HL-60/S4 treated with phorbol 12-myristate 13-acetate at 8.2 ng/mL for 4 days and 3 days (cell line): Measurements from ENCODE around the gene ZBTB39.

ENCODE experiments used
- in situ Hi-C: fragments of 300-500 bp; cut with MboI; formaldehyde crosslinking; loops from 2 replicates; pipeline ENCODE4 v1.15.0; 2022; ENCODE audit warnings: low sequenced_read_pairs

ZBTB39 gene

DNA sequence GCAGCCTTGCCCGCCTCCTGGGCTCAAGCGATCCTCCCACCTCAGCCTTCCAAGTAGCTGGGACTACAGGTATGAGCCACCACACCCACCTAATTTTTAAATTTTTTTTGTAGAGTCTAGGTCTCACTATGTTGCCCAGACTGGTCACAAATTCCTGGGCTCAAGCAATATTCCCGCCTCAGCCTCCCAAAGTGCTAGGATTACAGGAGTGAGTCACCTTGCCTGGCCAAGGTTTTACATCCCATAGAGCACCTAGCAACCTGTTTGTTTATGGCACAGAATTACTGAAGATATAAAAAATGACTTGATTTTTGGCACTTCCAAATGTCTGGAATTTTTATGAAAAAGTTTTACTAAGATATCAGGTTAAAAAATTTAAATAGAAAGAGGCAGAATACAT, 27.1 kb upstream of the ZBTB39 start:
- in situ Hi-C loops: no loop called here

DNA sequence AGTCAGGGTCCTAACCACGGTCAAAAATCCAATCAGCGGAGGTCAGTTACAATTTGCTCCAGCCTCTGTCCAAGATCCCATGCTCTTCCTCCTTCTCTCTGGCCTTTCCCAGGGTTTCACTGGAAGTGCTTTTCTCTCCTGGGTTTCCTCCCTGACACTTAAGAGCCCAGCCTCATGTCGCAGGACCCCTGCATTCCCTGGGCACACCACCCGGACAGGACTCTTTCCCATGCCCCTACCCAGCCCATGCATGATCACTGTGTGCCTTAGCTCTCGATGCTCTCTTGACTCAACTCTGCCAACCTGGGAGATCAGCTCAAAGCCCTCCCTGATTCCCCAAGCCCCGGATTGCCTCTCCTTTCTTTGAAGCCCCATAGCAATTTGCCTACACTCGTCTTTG, 25.4 kb upstream of the ZBTB39 start:
- in situ Hi-C loops: no loop called here

DNA sequence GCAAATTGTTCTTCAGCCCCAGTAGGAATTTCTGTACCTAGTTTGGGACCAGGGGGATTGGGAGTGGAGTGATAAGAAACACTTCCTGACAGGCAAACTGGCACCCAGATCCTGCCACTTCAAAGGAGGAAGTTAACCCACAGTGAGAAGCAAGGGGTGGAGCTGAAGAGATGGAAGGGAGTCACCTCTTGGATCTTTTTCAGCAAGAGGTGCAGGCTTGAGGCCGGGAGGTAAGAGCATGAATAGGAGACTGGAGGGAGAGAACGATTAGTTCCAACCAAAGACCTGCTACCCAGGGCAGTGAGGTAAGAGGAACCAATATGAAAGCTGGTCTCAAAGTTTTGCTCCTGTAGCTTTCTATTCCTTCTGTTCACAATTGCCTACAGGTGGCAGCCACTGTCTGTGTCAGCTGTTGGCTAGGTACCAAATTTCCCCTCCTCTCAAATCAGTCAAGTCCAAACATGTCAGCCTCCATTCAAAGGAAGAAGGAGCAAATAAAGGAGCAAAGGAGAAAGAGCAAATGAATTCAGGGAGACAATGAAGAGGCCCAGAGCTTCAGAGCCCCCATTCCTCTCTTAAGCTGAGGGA, 24.9 kb upstream of the ZBTB39 start:
- in situ Hi-C loops: no loop called here

DNA sequence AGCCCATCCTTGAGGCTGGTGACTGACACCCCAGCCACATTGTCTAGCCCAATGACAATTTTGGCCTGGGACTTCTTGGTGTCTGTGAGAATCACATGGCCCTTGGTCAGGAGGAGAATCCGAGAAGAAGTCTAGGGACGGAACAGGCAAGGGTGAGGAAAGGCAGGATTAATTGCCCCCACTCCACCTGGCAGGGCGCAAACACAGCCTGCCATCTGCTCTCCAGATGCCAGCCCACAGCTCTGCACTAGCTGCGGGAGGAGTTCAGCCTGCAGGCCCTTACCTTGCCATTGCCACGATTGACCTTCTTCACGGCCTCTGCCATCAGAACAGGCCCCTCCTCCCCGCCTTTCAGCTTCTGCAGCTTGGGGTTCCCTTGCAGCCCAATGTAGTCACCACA, 23.1 kb upstream of the ZBTB39 start:
- in situ Hi-C loops: no loop called here

DNA sequence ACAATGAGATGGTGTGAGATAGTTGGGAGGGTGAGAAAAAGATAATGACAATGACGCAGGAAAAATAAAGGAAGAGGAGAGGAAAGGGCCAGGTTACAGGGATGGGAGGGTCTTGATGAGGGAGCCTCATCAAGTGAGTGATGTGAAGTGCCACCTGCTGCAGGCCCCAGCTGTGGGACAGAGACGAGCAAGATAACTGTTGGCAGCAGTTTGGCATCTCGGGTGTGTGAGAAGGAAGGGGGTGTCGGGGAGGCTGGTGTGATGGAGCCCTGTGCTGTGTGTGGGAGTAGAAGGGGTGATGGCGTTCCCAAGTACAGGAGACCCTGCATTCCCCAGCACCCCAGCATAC, 21.4 kb upstream of the ZBTB39 start:
- in situ Hi-C loops: no loop called here

DNA sequence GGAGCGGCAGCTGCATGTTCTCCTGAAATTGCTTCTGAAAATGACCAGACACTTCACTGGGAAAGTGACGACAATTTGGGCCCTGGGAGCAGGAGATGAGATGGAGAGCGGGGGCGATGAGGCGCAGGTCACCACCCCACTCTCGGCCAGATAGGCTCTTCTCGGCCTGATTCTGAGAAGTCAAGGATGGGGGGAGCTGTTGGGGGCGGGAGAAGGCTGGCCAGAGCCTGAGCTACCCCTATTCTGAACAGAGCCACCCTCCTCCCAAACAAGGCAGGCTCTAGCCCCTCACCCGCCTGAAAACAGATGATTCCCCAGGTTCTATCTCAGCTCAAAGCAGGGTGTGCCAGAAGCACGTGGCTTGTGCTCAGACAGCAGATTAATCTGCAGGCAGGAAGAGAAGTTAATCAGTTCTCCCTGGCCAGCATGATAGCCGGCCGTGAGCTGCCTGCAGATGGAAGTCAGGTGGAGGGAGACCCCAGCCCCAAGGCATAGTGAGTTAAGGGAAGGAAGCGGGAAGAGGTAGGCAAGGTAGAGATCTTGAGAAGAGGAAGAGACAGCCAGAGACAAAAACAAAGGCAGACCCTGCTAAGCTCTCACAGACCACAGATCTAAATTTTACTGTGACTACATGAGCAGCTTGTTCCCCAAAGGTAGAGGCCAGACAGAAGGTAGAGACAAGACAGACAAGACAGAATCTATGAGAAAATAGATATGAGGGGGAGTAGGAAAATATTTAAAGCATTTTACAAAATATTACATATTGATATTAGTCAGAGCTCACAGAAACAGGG, 20.9 kb upstream of the ZBTB39 start:
- in situ Hi-C loops: no loop called here

DNA sequence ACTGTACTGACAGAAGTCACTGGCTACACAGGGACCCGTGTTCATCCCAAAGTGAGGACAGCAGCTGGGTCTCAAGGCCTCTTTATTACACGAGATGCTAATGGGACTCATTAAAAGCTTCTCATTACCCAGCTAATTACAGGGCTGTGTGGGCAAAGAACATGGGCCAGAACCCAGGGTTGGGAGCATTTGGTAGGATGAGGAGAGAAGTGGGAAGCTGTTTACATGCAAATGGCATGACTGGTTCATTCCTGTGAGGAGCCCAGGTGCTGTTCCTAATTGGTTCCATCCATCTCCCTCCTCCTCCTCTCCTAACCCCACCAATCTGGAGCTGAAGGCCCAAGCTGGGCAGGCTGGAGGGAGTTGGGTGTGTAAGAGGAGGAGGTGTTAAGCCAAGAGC, 18.9 kb upstream of the ZBTB39 start:
- in situ Hi-C loops: no loop called here

DNA sequence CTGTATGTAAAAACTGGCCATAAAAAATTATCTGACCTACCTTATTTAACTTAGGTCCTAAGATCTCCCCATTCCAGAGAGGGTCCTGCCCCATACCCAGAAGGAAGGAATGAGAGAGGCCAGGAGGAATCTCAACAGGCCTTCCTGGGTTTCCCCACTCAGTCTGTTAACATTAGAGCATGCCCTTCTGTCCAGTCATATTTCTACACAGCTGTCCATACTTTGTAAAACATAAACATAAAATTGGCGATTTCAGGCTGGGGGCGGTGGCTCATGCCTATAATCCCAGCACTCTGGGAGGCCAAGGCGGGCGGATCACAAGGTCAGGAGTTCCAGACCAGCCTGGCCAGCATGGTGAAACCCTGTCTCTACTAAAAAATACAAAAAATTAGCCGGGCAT, 16.0 kb upstream of the ZBTB39 start:
- in situ Hi-C loops: loop anchor here (25.0 kb wide), 1 partner anchor 260 kb away; the partner anchor contains the start of genes HSD17B6 and PRIM1

DNA sequence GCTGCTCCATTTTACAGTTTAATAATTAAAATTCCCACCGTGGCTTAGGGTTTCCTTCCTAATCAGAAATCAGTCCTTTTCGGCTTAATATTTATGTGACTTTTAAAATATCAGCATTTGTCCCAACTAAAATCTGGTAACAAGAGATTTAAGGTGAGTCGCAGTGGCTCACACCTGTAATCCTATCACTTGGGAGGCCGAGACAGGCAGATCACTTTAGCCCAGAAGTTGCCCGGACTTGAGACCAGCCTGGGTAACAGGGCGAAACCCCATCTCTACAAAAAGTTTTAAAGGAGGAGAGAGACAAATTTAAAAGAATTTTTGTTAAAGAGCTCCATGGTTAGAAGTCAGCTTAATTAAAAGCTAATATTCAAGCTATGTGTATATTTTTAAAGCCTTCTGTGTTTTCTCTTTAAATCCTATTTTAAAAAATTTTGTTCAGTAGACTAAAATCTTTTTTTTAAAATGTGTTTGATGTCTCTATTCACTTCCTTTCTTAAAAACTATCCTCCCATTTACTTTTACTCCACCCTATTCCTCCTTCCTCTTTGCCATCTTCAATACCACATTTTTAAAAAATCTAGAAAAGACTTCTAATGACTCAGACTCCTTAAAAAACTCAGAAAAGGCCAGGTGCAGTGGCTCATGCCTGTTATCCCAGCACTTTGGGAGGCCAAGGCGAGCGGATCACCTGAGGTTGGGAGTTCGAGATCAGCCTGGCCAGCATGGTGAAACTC, 13.8 kb upstream of the ZBTB39 start:
- in situ Hi-C loops: loop anchor here (25.0 kb wide), 1 partner anchor 258 kb away; the partner anchor contains the start of genes HSD17B6 and PRIM1

DNA sequence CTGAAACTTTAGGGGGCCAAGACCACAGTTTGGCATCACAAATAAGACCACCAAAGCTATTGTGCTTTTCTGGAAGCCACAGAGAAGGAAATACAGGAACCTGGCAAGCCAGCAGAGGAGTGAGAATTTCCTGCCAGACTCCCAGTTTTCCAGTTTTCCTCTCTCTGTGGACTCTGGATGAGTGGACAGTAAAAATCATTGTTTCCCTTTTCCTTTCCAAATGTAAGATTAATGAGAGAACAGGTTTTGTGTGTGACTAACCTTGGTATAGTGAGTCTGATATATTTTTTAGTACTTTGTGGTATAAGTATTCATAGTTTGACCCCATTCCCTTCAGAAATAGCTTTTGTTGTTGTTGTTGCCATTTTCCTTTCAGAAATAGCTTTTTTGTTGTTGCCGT, 12.6 kb upstream of the ZBTB39 start:
- in situ Hi-C loops: loop anchor here (25.0 kb wide), 1 partner anchor 257 kb away; the partner anchor contains the start of genes HSD17B6 and PRIM1

DNA sequence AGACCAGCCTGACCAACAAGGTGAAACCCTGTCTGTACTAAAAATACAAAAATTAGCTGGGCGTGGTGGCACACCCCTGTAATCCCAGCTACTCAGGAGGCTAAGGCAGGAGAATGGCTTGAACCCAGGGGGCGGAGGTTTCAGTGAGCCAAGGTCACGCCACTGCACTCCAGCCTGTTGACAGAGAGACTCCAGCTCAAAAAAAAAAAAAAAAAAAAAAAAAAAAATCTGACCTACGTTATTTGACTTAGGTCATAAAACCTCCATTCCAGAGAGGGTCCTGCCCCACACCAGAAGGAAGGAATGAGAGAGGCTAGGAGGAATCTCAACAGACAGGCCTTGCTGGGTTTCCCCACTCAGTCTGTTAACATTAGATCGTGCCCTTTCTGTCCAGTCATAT, 12.0 kb upstream of the ZBTB39 start:
- in situ Hi-C loops: loop anchor here (25.0 kb wide), 1 partner anchor 256 kb away; the partner anchor contains the start of genes HSD17B6 and PRIM1

DNA sequence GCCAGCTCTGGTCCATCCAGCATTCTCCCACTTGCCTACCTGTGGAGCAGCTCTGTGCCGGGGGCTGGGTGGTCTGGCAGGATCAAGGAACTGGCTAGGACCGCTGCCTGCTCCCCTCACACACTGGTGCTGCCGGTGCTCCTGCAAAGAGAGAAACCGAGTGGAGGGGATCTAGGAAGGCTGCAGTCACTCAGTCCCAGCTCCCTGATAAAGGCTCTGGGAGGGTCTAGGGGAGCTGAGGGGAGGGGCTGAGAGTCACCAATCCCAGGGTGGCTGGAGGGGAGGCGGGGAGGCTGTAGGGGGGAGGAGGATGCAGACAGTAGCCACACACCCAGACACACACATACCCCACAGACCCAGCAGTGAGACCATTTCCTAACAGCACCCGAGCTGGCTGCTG, 10.0 kb upstream of the ZBTB39 start, which contains the start of gene TAC3:
TSS of gene TAC3 (minus strand) at position 182 of the 400 bp plus-strand sequence. CDS start 732 bp downstream, outside the sequence.
- in situ Hi-C loops: loop anchor here (25.0 kb wide), 1 partner anchor 254 kb away; the partner anchor contains the start of genes HSD17B6 and PRIM1

DNA sequence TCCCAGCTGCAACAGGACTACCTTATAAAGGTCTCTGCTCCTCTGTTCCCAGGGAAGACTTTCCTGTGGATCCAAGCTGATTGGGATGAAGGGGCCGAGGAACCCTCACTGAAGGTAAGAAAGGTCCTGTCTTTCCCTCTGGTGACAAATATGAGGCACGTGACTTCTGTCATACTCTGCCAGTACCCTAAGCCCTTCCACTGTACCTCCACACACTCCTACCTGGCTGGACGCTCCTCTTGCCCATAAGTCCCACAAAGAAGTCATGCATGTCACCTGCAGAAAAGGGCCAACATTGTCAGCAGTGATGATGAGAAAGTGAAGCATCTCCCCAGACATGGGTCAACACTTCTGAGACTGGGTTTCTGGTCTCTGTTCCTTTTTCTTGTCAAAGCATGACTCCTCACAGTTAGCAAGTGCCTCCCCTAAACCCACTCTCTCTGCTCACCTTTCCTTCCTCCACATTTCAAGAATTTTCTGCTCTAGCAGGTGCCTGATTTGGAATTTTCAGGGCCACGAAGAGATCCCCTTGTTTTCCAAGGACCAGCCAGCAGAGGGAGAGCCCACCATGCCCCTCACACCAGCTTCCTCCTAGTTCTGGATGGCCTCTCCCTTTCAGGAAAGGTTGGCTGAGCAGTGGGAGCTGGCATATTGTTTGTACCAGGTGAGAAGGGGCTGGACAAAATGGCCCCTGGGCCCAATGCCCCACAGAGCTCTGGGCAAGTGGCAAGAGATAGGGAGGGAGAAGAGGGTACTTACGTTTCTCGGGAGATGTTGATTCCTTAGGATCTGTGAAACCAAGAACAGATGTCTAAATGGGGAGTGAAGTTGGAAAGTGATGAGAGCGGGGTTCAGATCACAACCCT, 6.5 kb upstream of the ZBTB39 start:
- in situ Hi-C loops: loop anchor here (25.0 kb wide), 1 partner anchor 251 kb away; the partner anchor contains the start of genes HSD17B6 and PRIM1

DNA sequence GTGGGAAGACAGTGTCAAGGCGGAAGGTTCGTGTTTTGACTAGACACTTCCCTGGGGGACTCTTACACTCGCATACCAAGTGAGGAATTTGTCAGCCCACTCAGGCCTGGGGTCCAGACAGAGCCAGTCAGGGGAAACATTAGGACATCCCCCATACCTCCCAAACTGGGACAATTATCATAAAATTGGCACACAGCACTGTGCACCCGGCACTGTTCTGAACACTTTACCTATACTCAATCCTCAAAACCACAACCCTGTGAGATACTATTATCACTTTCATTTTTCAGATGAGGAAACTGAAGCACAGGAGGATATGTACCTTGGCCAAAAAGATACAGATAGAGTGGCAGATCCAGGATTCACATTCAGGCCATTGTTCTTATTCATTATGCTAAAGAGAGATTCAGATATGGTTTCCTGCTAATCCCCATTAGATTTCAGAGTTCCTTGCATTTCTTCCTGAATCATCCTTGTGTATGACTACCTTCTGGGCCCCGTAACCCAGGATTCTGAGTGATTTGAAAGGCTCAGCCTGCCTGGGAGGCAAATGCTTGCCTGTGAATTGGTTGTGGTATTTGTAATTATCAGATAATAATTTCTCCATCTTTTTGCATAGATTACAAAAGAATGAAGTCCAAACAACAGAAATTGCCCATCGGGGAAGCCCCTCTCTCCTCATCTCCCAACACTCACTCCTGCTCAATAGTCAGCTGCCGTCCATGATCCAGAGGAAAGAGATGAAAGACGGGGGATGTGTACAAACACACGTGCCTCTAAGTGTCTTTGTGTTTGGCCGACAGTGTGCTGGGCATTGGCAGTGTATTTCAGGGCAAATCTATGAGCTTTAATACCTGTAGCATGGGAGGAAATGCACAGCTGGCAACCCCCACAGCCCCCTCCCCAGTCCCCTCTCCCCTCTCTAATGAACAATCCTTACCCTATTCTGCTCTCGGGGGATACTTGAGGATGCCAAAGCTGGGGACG, 5.4 kb upstream of the ZBTB39 start:
- in situ Hi-C loops: loop anchor here (25.0 kb wide), 1 partner anchor 249 kb away; the partner anchor contains the start of genes HSD17B6 and PRIM1

DNA sequence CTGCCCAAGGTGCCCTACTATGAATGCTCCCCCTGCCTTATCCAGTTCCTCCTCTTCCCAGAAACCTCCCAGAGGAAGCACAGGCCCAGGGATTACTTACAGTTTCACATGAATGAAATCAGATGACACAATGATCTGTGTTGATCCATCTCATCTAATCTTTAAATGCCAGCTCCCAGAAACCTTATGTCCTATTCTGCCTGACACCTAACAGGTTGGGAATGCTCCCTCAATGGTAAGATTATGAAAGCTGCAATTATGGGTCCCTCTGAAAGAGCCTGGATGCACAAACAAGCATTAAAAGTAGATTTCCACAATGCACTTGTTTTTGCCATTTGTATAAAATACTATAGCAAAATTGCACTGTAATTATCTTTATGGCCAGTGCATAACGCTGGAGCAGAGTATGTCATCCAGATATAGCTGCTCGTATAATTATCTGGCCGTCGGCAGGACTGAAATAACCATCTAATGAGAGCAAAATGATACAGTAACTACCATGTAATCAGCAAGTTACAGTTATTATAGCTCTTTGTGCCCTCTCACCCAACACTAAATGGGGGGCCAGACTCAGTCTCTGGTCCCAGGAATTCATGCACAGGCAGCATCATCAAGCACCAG, 4.4 kb upstream of the ZBTB39 start:
- in situ Hi-C loops: loop anchor here (25.0 kb wide), 1 partner anchor 248 kb away; the partner anchor contains the start of genes HSD17B6 and PRIM1

DNA sequence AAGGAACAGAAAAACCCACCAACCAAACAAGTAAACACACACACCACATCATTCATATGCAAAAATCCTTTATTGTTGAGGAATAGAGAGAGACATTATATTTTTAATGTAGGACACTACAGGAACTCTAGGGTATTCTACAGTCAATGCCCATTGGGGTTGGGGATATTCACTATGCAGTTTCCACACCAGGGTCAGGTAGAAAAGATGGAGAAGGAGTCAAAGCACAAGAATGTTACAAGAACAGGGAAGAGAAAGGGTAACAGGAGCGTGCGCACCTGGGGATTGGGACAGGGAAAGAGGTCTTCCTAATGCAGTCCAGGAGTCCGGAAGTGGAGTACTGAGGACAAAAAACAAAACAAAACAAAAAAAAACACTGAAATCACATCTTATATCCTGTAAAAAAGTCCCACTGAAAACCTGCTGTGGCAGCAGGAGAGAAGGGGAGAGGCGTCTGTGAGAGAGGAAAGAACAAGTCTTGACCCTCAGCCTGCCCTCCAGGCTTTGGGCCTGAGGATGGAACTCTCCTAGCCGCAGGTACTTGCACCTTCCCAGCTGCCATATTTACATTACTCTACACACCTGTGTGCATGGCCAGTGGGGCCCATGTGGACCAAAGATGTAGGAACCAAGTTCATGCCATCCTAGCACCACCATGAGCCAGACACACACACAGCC, 3.7 kb upstream of the ZBTB39 start:
- in situ Hi-C loops: loop anchor here (25.0 kb wide), 1 partner anchor 248 kb away; the partner anchor contains the start of genes HSD17B6 and PRIM1

DNA sequence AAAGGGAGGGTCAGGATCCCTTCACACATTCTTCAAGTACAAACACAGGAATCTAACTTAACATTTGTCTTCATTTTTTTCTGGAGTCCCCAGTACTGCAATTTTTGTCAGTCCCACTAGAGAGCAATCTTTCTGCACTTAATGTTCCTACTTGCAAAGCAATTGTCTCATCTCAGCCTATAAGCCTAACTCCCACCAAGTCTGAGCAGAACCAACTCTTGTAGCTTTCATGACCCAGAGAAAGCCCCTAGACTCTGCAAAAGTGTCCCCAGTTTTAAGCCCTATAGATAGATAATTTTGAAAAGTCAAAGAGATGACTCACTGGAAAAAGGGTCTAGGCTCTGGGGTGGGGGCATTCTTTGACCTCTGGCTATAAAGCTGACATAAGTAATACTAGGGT, 1.8 kb upstream of the ZBTB39 start:
- in situ Hi-C loops: loop anchor here (25.0 kb wide), 1 partner anchor 246 kb away; the partner anchor contains the start of genes HSD17B6 and PRIM1
